NOMO-1 treated with DMSO at 0.1 percent for 48 hours (cell line): Measurements from ENCODE around the gene NRXN2.
A peak's percentile ranks its signal among the peaks of the same experiment; 100 is the strongest.

Experiments
- DNase-seq: peaks from one replicate; lab custom pipeline; 2025; ENCODE audit not compliant: unreplicated experiment; lab: John Stamatoyannopoulos, UW

NRXN2 gene

GRCh38 chr11:64632237-64632636 is 90.8 kb downstream of the NRXN2 start:
- no peak for DNase-seq

- no peak for DNase-seq
Observed at GRCh38 chr11:64631675-64632074, 91.3 kb downstream of the NRXN2 start.

GRCh38 chr11:64629796-64630562 is 93.0 kb downstream of the NRXN2 start:
- DNase-seq, result no peak

GRCh38 chr11:64629103-64629502 is 93.9 kb downstream of the NRXN2 start:
- DNase-seq, result no peak

GRCh38 chr11:64628596-64628995 is 94.4 kb downstream of the NRXN2 start:
- DNase-seq, result no peak

GRCh38 chr11:64627371-64627770 is 95.6 kb downstream of the NRXN2 start:
- no peak for DNase-seq

- DNase-seq, result no peak
Observed at GRCh38 chr11:64626637-64627036, 96.4 kb downstream of the NRXN2 start.

GRCh38 chr11:64624883-64625481 is 98.0 kb downstream of the NRXN2 start:
- DNase-seq, result peak; percentile 95

GRCh38 chr11:64622681-64623080 is 100.3 kb downstream of the NRXN2 start:
- DNase-seq, result no peak

- no peak for DNase-seq
Observed at GRCh38 chr11:64621283-64622019, 101.5 kb downstream of the NRXN2 start.

- DNase-seq, result no peak
Observed at GRCh38 chr11:64620381-64620971, 102.5 kb downstream of the NRXN2 start.

- DNase-seq, result no peak
Observed at GRCh38 chr11:64619811-64620380, 103.1 kb downstream of the NRXN2 start.

GRCh38 chr11:64619196-64619595 is 103.8 kb downstream of the NRXN2 start:
- DNase-seq, result no peak

- no peak for DNase-seq
Observed at GRCh38 chr11:64616817-64617216, 106.2 kb downstream of the NRXN2 start.

GRCh38 chr11:64614917-64615316 is 108.1 kb downstream of the NRXN2 start:
- no peak for DNase-seq

- no peak for DNase-seq
Observed at GRCh38 chr11:64613648-64614047, 109.3 kb downstream of the NRXN2 start.

GRCh38 chr11:64611869-64612646 is 110.9 kb downstream of the NRXN2 start:
- DNase-seq, result no peak

GRCh38 chr11:64611176-64611575 is 111.8 kb downstream of the NRXN2 start:
- no peak for DNase-seq

GRCh38 chr11:64610596-64610995 is 112.4 kb downstream of the NRXN2 start:
- DNase-seq, result no peak

GRCh38 chr11:64609436-64610047 is 113.5 kb downstream of the NRXN2 start:
- no peak for DNase-seq
